WI38 (cell line): ENCODE data around the gene IKZF2.

Source experiments
- H3K4me3 ChIP-seq: 2 replicates; pipeline ENCODE4 v1.5.1; 2011; ENCODE audit warnings: low read depth, mild to moderate bottlenecking, control low read depth, low read length
- CTCF ChIP-seq: IDR thresholded peaks from 2 replicates; pipeline ENCODE4 v1.5.1; 2012; ENCODE audit warnings: low read depth, mild to moderate bottlenecking, control low read depth, low read length

IKZF2 gene

GRCh38 chr2:212975333-212975732, 176.1 kb downstream of the IKZF2 start:
- TF ChIP-seq CTCF = no peak
- H3K4me3 ChIP-seq = no peak overlapping the region

GRCh38 chr2:212974692-212975091, 176.7 kb downstream of the IKZF2 start:
- no peak for TF ChIP-seq CTCF
- H3K4me3 ChIP-seq = no peak overlapping the region

- no peak overlapping the region for H3K4me3 ChIP-seq
These were observed 178.1 kb downstream of the IKZF2 start for GRCh38 chr2:212973347-212973746.

GRCh38 chr2:212970132-212970531, 181.3 kb downstream of the IKZF2 start:
- TF ChIP-seq CTCF = no peak
- no peak overlapping the region for H3K4me3 ChIP-seq

More at GRCh38 chr2:212973347-212973746, 178.1 kb downstream of the IKZF2 start:
- no peak for TF ChIP-seq CTCF

- TF ChIP-seq CTCF = no peak
- H3K4me3 ChIP-seq = no peak overlapping the region
These were observed 182.9 kb downstream of the IKZF2 start for GRCh38 chr2:212968284-212969081.

- TF ChIP-seq CTCF = no peak
These were observed 184.5 kb downstream of the IKZF2 start for GRCh38 chr2:212966884-212967283.

GRCh38 chr2:212962691-212963090, 188.7 kb downstream of the IKZF2 start:
- TF ChIP-seq CTCF = no peak

More at GRCh38 chr2:212966884-212967283, 184.5 kb downstream of the IKZF2 start:
- H3K4me3 ChIP-seq = no peak overlapping the region

More at GRCh38 chr2:212962691-212963090, 188.7 kb downstream of the IKZF2 start:
- H3K4me3 ChIP-seq = no peak overlapping the region
